Measurements from ENCODE around the gene ACTN2.
"Not testable (repeated sequence)": the region's sequence is repeated elsewhere in the genome, so short reads cannot be mapped to it uniquely, and the experiment has no call there.

The ACTN2 gene

GRCh38 chr1:236685917-236686814 is at the start of gene ACTN2:
ACTN2 (plus strand) TSS chr1:236686499; CDS start chr1:236686674, 175 bp downstream.
- no peak for DNase-seq (ENCODE audit: low spot score)

GRCh38 chr1:236638945-236639344 is 47.4 kb upstream of the ACTN2 start:
- no peak for DNase-seq (ENCODE audit: low spot score)

GRCh38 chr1:236639686-236640085 is 46.6 kb upstream of the ACTN2 start:
- DNase-seq (ENCODE audit: low spot score), result no peak

GRCh38 chr1:236642763-236643162 is 43.5 kb upstream of the ACTN2 start:
- no peak for DNase-seq (ENCODE audit: low spot score)

GRCh38 chr1:236645016-236645680 is 41.2 kb upstream of the ACTN2 start:
- DNase-seq (ENCODE audit: low spot score), result no peak

- no peak for DNase-seq (ENCODE audit: low spot score)
Observed at GRCh38 chr1:236654511-236654910, 31.8 kb upstream of the ACTN2 start.

- DNase-seq (ENCODE audit: low spot score), result no peak
Observed at GRCh38 chr1:236654957-236655356, 31.3 kb upstream of the ACTN2 start.

GRCh38 chr1:236657398-236657797 is 28.9 kb upstream of the ACTN2 start:
- DNase-seq (ENCODE audit: low spot score), result no peak

- DNase-seq (ENCODE audit: low spot score), result no peak
Observed at GRCh38 chr1:236659792-236660587, 26.3 kb upstream of the ACTN2 start.

GRCh38 chr1:236663934-236664333 is 22.4 kb upstream of the ACTN2 start:
- no peak for DNase-seq (ENCODE audit: low spot score)

GRCh38 chr1:236668909-236669308 is 17.4 kb upstream of the ACTN2 start:
- DNase-seq (ENCODE audit: low spot score), result not testable (repeated sequence)

- DNase-seq (ENCODE audit: low spot score), result no peak
Observed at GRCh38 chr1:236670060-236670459, 16.2 kb upstream of the ACTN2 start.

- DNase-seq (ENCODE audit: low spot score), result no peak
Observed at GRCh38 chr1:236673289-236673919, 12.9 kb upstream of the ACTN2 start.

- no peak for DNase-seq (ENCODE audit: low spot score)
Observed at GRCh38 chr1:236677641-236678235, 8.6 kb upstream of the ACTN2 start.

- no peak for DNase-seq (ENCODE audit: low spot score)
Observed at GRCh38 chr1:236681219-236681618, 5.1 kb upstream of the ACTN2 start.

GRCh38 chr1:236685205-236685916 is 938 bp upstream of the ACTN2 start:
- no peak for DNase-seq (ENCODE audit: low spot score)

- no peak for DNase-seq (ENCODE audit: low spot score)
Observed at GRCh38 chr1:236686815-236687160, 489 bp downstream of the ACTN2 start.

GRCh38 chr1:236687273-236687672 is 974 bp downstream of the ACTN2 start:
- DNase-seq (ENCODE audit: low spot score), result no peak

GRCh38 chr1:236688705-236689104 is 2.4 kb downstream of the ACTN2 start:
- DNase-seq (ENCODE audit: low spot score), result no peak

GRCh38 chr1:236689713-236690569 is 3.6 kb downstream of the ACTN2 start:
- no peak for DNase-seq (ENCODE audit: low spot score)
